ENCODE results near the gene P2RX7. TPM values are rescaled to one million over a fixed set of nuclear protein-coding genes. Genes with fewer than 3 reads are reported as not detected.

The P2RX7 gene
- total RNA-seq, 1 donor from 2014 or later, result not detected

DNA sequence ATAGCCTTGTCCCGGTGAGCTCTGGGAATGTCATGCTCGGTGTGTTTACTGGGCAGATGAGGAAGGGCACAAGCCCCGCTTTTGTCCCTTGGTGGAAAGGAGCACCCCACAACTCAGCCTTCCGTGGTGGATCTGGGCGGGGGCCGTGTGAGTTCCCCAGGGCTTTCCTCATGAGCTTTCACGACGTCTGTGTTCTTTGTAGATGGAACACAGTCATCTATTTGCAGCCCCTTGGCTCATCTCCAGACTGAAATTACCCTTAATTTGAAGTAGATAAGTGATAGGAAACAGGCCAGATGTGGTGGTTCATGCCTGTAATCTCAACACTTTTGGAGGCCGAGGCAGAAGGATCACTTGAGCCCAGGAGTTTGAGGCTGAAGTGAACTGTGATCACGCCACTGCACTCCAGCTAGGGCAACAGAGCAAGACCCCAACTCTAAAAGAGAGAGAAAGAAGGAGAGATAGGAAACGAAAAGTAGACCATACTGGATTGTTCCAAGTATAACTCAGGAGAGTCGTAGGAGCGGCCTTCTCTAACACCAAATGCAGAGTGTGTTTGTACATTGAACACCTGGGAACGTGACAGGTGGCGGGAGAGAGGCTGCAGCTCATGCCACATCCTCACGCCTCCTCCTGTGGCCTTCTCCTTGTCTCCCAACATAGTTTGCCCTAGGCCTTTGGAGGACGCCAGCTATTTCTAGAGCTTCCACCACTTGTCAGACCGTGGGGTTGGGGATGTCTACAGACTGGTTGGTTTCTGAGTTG lies 86.1 kb downstream of the P2RX7 start:
- H3K9me3 Mint-ChIP-seq (ENCODE audit: unreplicated experiment), result peaks cover 2% of the 10 kb centered on the region
- H3K4me1 Mint-ChIP-seq (ENCODE audit: low read depth, unreplicated experiment), result no peaks in the 10 kb centered on the region
- no peak for DNase-seq
- no peaks in the 10 kb centered on the region for H3K36me3 Mint-ChIP-seq (ENCODE audit: unreplicated experiment)
- no peak for TF ChIP-seq CTCF (IDR thresholded peaks at IDR 0.05; ENCODE audit: partially characterized antibody, unreplicated experiment)
- H3K27ac Mint-ChIP-seq (ENCODE audit: unreplicated experiment), result no peak overlapping the region
- peaks cover 1% of the 10 kb centered on the region for H3K27me3 Mint-ChIP-seq (ENCODE audit: unreplicated experiment)
- H3K4me3 Mint-ChIP-seq (ENCODE audit: unreplicated experiment), result no peak overlapping the region

DNA sequence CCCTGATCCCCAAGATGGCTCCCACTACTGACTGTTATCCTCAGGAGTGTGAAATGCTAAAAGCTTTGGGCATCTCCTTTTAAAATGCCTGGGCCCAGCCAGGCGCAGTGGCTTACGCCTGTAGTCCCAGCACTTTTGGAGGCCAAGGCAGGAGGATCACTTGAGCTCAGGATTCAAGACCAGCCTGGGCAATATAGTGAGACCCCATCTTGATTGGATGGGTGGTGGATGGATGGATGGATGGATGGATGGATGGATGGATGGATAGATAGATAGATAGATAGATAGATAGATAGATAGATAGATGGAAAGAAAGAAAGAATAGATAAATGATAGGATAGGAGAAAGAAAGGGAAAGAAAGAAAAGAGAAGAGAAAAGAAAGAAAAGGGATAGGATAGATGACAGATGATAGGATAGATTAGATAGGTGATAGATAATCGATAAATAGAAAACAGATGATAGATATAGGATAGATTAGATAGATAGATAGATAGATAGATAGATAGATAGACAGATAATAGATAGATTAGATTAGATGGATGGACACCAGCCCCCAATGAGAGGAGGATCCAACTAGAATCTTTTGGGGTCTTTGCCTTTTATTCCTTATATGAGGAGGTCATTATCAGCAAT lies 86.8 kb downstream of the P2RX7 start:
- Mint-ChIP-seq H3K9me3 (ENCODE audit: unreplicated experiment) (peaks cover 2% of the 10 kb centered on the region), H3K27me3 (ENCODE audit: unreplicated experiment) (peaks cover 1% of the 10 kb centered on the region), H3K27ac (ENCODE audit: unreplicated experiment) (no peak overlapping the region), H3K36me3 (ENCODE audit: unreplicated experiment) (no peaks in the 10 kb centered on the region), H3K4me1 (ENCODE audit: low read depth, unreplicated experiment) (no peaks in the 10 kb centered on the region), H3K4me3 (ENCODE audit: unreplicated experiment) (no peak overlapping the region)
- DNase-seq, result no peak
- no peak for TF ChIP-seq CTCF (IDR thresholded peaks at IDR 0.05; ENCODE audit: partially characterized antibody, unreplicated experiment)

DNA sequence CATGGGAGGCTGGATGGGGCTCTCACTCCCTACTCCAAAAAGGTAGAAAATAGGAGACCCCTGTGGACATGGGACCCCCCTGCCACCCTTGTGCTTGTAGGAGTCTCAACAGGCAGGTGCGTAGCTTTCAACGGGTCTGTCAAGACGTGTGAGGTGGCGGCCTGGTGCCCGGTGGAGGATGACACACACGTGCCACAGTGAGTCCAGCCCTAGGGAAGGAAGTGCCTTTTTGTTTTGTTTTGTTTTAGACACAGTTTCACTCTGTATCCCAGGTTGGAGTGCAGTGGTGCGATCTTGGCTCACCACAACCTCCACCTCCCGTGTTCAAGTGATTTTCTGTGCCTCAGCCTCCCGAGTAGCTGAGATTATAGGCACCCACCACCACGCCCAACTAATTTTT lies 90.2 kb downstream of the P2RX7 start:
- Mint-ChIP-seq H3K27me3 (ENCODE audit: unreplicated experiment) (no peaks in the 10 kb centered on the region), H3K27ac (ENCODE audit: unreplicated experiment) (no peak overlapping the region), H3K4me1 (ENCODE audit: low read depth, unreplicated experiment) (no peaks in the 10 kb centered on the region), H3K9me3 (ENCODE audit: unreplicated experiment) (peaks cover 2% of the 10 kb centered on the region), H3K4me3 (ENCODE audit: unreplicated experiment) (no peak overlapping the region), H3K36me3 (ENCODE audit: unreplicated experiment) (no peaks in the 10 kb centered on the region)
- DNase-seq, result no peak
- TF ChIP-seq CTCF (IDR thresholded peaks at IDR 0.05; ENCODE audit: partially characterized antibody, unreplicated experiment), result no peak

GRCh38 chr12:121223292-121224285 lies 90.9 kb downstream of the P2RX7 start:
- no peak for TF ChIP-seq CTCF (IDR thresholded peaks at IDR 0.05; ENCODE audit: partially characterized antibody, unreplicated experiment)
- H3K4me3 Mint-ChIP-seq (ENCODE audit: unreplicated experiment), result no peak overlapping the region
- H3K27ac Mint-ChIP-seq (ENCODE audit: unreplicated experiment), result no peak overlapping the region
- H3K4me1 Mint-ChIP-seq (ENCODE audit: low read depth, unreplicated experiment), result no peaks in the 10 kb centered on the region
- no peaks in the 10 kb centered on the region for H3K27me3 Mint-ChIP-seq (ENCODE audit: unreplicated experiment)
- peaks cover 2% of the 10 kb centered on the region for H3K9me3 Mint-ChIP-seq (ENCODE audit: unreplicated experiment)
- DNase-seq, result no peak
- H3K36me3 Mint-ChIP-seq (ENCODE audit: unreplicated experiment), result no peaks in the 10 kb centered on the region
